Effector memory CD4-positive, alpha-beta T cell (primary cell): ENCODE results near the gene PLEKHH1.

Experiments used
- DNase-seq, 3 donors: peaks; one replicate each; pipeline ENCODE4 v3.0.0-alpha.2; 2020
- H3K27ac ChIP-seq: 2 replicates; pipeline ENCODE4 v1.7.0; 2013; ENCODE audit warnings: mild to moderate bottlenecking, low read length, moderate library complexity; ENCODE audit not compliant: insufficient read depth, poor library complexity, severe bottlenecking
- H3K27me3 ChIP-seq: replicated peaks from 2 replicates; pipeline ENCODE4 v1.7.0; 2013; ENCODE audit warnings: mild to moderate bottlenecking, low read length; ENCODE audit not compliant: insufficient read depth, control insufficient read depth, poor library complexity, severe bottlenecking
- H3K36me3 ChIP-seq: 2 replicates; pipeline ENCODE4 v1.7.0; 2013; ENCODE audit warnings: mild to moderate bottlenecking, low read length, moderate library complexity; ENCODE audit not compliant: control insufficient read depth, insufficient read depth
- H3K4me1 ChIP-seq: 2 replicates; pipeline ENCODE4 v1.7.0; 2013; ENCODE audit warnings: low read length, mild to moderate bottlenecking; ENCODE audit not compliant: control insufficient read depth, insufficient read depth, poor library complexity, severe bottlenecking
- H3K4me3 ChIP-seq: 2 replicates; pipeline ENCODE4 v1.7.0; 2013; ENCODE audit warnings: low read length, low read depth, mild to moderate bottlenecking; ENCODE audit not compliant: insufficient read depth, poor library complexity, severe bottlenecking
- H3K9me3 ChIP-seq: 2 replicates; pipeline ENCODE4 v1.7.0; 2013; ENCODE audit warnings: mild to moderate bottlenecking, low read length, moderate library complexity; ENCODE audit not compliant: control insufficient read depth

PLEKHH1 gene

GRCh38 chr14:67577181-67577808 lies 44.2 kb downstream of the PLEKHH1 start:
- Histone ChIP-seq H3K27me3 (no peaks in the 10 kb centered on the region), H3K4me1 (no peaks in the 10 kb centered on the region), H3K4me3 (no peak overlapping the region), H3K36me3 (no peaks in the 10 kb centered on the region), H3K27ac (no peak overlapping the region), H3K9me3 (no peaks in the 10 kb centered on the region)
- DNase-seq: no peak

GRCh38 chr14:67577909-67578749 lies 45.0 kb downstream of the PLEKHH1 start:
- H3K4me1 ChIP-seq: no peaks in the 10 kb centered on the region
- no peaks in the 10 kb centered on the region for H3K9me3 ChIP-seq
- no peaks in the 10 kb centered on the region for H3K27me3 ChIP-seq
- no peak overlapping the region for H3K27ac ChIP-seq
- DNase-seq: no peak
- H3K4me3 ChIP-seq: no peak overlapping the region
- H3K36me3 ChIP-seq: no peaks in the 10 kb centered on the region

- no peak for DNase-seq
- Histone ChIP-seq H3K4me1 (no peaks in the 10 kb centered on the region), H3K4me3 (no peak overlapping the region), H3K27me3 (no peaks in the 10 kb centered on the region), H3K36me3 (no peaks in the 10 kb centered on the region), H3K9me3 (no peaks in the 10 kb centered on the region), H3K27ac (no peak overlapping the region)
Observed at GRCh38 chr14:67579040-67579439, 46.0 kb downstream of the PLEKHH1 start.

- Histone ChIP-seq H3K4me3 (no peak overlapping the region), H3K27me3 (no peaks in the 10 kb centered on the region), H3K36me3 (no peaks in the 10 kb centered on the region), H3K9me3 (no peaks in the 10 kb centered on the region), H3K4me1 (no peaks in the 10 kb centered on the region), H3K27ac (no peak overlapping the region)
- no peak for DNase-seq
Observed at GRCh38 chr14:67579636-67580035, 46.5 kb downstream of the PLEKHH1 start.

GRCh38 chr14:67580336-67581171 lies 47.5 kb downstream of the PLEKHH1 start:
- no peak overlapping the region for H3K27ac ChIP-seq
- no peak overlapping the region for H3K4me3 ChIP-seq
- no peaks in the 10 kb centered on the region for H3K9me3 ChIP-seq
- H3K27me3 ChIP-seq: no peaks in the 10 kb centered on the region
- H3K4me1 ChIP-seq: no peaks in the 10 kb centered on the region
- H3K36me3 ChIP-seq: no peaks in the 10 kb centered on the region
- no peak for DNase-seq

- Histone ChIP-seq H3K4me1 (no peaks in the 10 kb centered on the region), H3K36me3 (no peaks in the 10 kb centered on the region), H3K27ac (no peak overlapping the region), H3K9me3 (no peaks in the 10 kb centered on the region), H3K27me3 (no peaks in the 10 kb centered on the region), H3K4me3 (no peak overlapping the region)
- no peak for DNase-seq
Observed at GRCh38 chr14:67581643-67582042, 48.6 kb downstream of the PLEKHH1 start.

GRCh38 chr14:67582061-67582460 lies 49.0 kb downstream of the PLEKHH1 start:
- Histone ChIP-seq H3K4me3 (no peak overlapping the region), H3K27me3 (no peaks in the 10 kb centered on the region), H3K36me3 (no peaks in the 10 kb centered on the region), H3K27ac (no peak overlapping the region), H3K4me1 (no peaks in the 10 kb centered on the region), H3K9me3 (no peaks in the 10 kb centered on the region)
- DNase-seq: no peak

- Histone ChIP-seq H3K27ac (no peak overlapping the region), H3K9me3 (no peaks in the 10 kb centered on the region), H3K4me3 (no peak overlapping the region), H3K27me3 (no peaks in the 10 kb centered on the region), H3K36me3 (peaks cover 12% of the 10 kb centered on the region), H3K4me1 (no peaks in the 10 kb centered on the region)
- DNase-seq: no peak
Observed at GRCh38 chr14:67583711-67584644, 50.9 kb downstream of the PLEKHH1 start.

GRCh38 chr14:67584978-67585377 lies 51.9 kb downstream of the PLEKHH1 start:
- Histone ChIP-seq H3K36me3 (peaks cover 20% of the 10 kb centered on the region), H3K4me1 (no peaks in the 10 kb centered on the region), H3K27me3 (no peaks in the 10 kb centered on the region), H3K27ac (no peak overlapping the region), H3K4me3 (no peak overlapping the region), H3K9me3 (no peaks in the 10 kb centered on the region)
- no peak for DNase-seq
